GM23338 (cell line): ENCODE results near the gene CDH4. TPM values are rescaled to one million over a fixed set of nuclear protein-coding genes. Genes with fewer than 3 reads are reported as not detected.

Experiments used
- ATAC-seq: fragments of 200-7000 bp; cut with Tn5 transposase; 3 replicates; pipeline ENCODE4 v1.9.1; 2020
- DNase-seq: peaks from one replicate; pipeline ENCODE4 v3.0.0-alpha.2; 2015; ENCODE audit warnings: low spot score
- H2AFZ ChIP-seq: fragments of 200-600 bp; sonication (generic); 2 replicates; pipeline ENCODE4 v1.8.0; 2016; ENCODE audit warnings: antibody characterized with exemption, mild to moderate bottlenecking, moderate library complexity
- H3F3A ChIP-seq: fragments of 200-600 bp; sonication (generic); replicated peaks from 2 replicates; pipeline ENCODE4 v1.8.0; 2017; ENCODE audit warnings: antibody characterized with exemption, mixed run types, low read depth
- H3K27ac ChIP-seq: fragments of 200-600 bp; sonication (generic); 2 replicates; pipeline ENCODE4 v1.6.1; 2016; ENCODE audit warnings: low read depth
- H3K27me3 ChIP-seq: fragments of 200-600 bp; sonication (generic); 2 replicates; pipeline ENCODE4 v1.8.0; 2016; ENCODE audit warnings: mild to moderate bottlenecking, mixed run types, moderate library complexity; ENCODE audit not compliant: insufficient read depth
- H3K36me3 ChIP-seq: fragments of 200-600 bp; sonication (generic); 2 replicates; pipeline ENCODE4 v1.8.0; 2016; ENCODE audit warnings: mild to moderate bottlenecking; ENCODE audit not compliant: insufficient read depth
- H3K4me1 ChIP-seq: fragments of 200-600 bp; sonication (generic); 2 replicates; pipeline ENCODE4 v1.8.0; 2016; ENCODE audit warnings: mild to moderate bottlenecking, moderate library complexity; ENCODE audit not compliant: insufficient read depth
- H3K4me2 ChIP-seq: fragments of 200-600 bp; sonication (generic); 2 replicates; pipeline ENCODE4 v1.7.1; 2017; ENCODE audit warnings: mixed run types
- H3K4me3 ChIP-seq: fragments of 200-600 bp; sonication (generic); 2 replicates; pipeline ENCODE4 v1.6.1; 2016; ENCODE audit warnings: mixed run types
- H3K79me2 ChIP-seq: fragments of 200-600 bp; sonication (generic); replicated peaks from 2 replicates; pipeline ENCODE4 v1.8.0; 2017; ENCODE audit warnings: mild to moderate bottlenecking; ENCODE audit not compliant: insufficient read depth
- H3K9me2 ChIP-seq: fragments of 200-600 bp; sonication (generic); 2 replicates; pipeline ENCODE4 v1.8.0; 2017; ENCODE audit not compliant: insufficient read depth
- H4K20me1 ChIP-seq: fragments of 200-600 bp; sonication (generic); replicated peaks from 2 replicates; pipeline ENCODE4 v1.8.0; 2017; ENCODE audit warnings: mild to moderate bottlenecking; ENCODE audit not compliant: insufficient read depth
- H3K27ac Mint-ChIP-seq: 2 replicates; pipeline ENCODE4 v1.8.0; 2020; ENCODE audit warnings: inconsistent platforms, mild to moderate bottlenecking, moderate library complexity, mixed read lengths
- H3K27me3 Mint-ChIP-seq: 3 replicates; pipeline ENCODE4 v1.8.0; 2022; ENCODE audit warnings: low read depth, mild to moderate bottlenecking, moderate library complexity, mixed read lengths, inconsistent platforms; ENCODE audit not compliant: insufficient read depth, poor library complexity
- H3K36me3 Mint-ChIP-seq: 3 replicates; pipeline ENCODE4 v1.8.0; 2021; ENCODE audit warnings: low read depth, mild to moderate bottlenecking, inconsistent platforms, moderate library complexity, mixed read lengths
- H3K4me1 Mint-ChIP-seq: 3 replicates; pipeline ENCODE4 v1.8.0; 2020; ENCODE audit warnings: mild to moderate bottlenecking, inconsistent platforms, mixed read lengths
- H3K4me3 Mint-ChIP-seq: 3 replicates; pipeline ENCODE4 v1.8.0; 2021; ENCODE audit warnings: moderate library complexity, mild to moderate bottlenecking, inconsistent platforms, mixed read lengths
- H3K9me3 Mint-ChIP-seq: 3 replicates; pipeline ENCODE4 v1.8.0; 2020; ENCODE audit warnings: moderate library complexity, mild to moderate bottlenecking, inconsistent platforms, mixed read lengths
- CREB1 ChIP-seq: fragments of 250-450 bp; sonication (Bioruptor Pico); IDR thresholded peaks from 2 replicates; pipeline ENCODE4 v1.5.0; 2020; ENCODE audit warnings: low read depth, mild to moderate bottlenecking, moderate library complexity
- ETS1 ChIP-seq: IDR thresholded peaks from 2 replicates; pipeline ENCODE4 v1.6.1; 2016; ENCODE audit warnings: antibody characterized with exemption
- EZH2phosphoT487 ChIP-seq: fragments of 200-600 bp; sonication (generic); IDR thresholded peaks from one replicate; pipeline ENCODE4 v1.8.1; 2018; ENCODE audit warnings: antibody characterized with exemption; ENCODE audit not compliant: unreplicated experiment
- JUNB ChIP-seq: IDR thresholded peaks from one replicate; pipeline ENCODE4 v1.6.1; 2016; ENCODE audit warnings: antibody characterized with exemption; ENCODE audit not compliant: unreplicated experiment
- STAT1 ChIP-seq: IDR thresholded peaks from one replicate; pipeline ENCODE4 v1.6.1; 2016; ENCODE audit warnings: antibody characterized with exemption; ENCODE audit not compliant: unreplicated experiment
- ZNF114 ChIP-seq: fragments of 250-450 bp; sonication (Bioruptor Pico); IDR thresholded peaks from 2 replicates; pipeline ENCODE4 v1.5.0; 2020; ENCODE audit warnings: mild to moderate bottlenecking, moderate library complexity
- ZNF462 ChIP-seq: fragments of 250-450 bp; sonication (Bioruptor Pico); IDR thresholded peaks from 2 replicates; pipeline ENCODE4 v1.5.0; 2020; ENCODE audit warnings: mild to moderate bottlenecking, moderate library complexity
- polyA plus RNA-seq: library from polyadenylated mRNA; unstranded; fragments of >200 nt; fragmentation: Nextera tagmentation; extraction: Ambion mirVana; gene quantifications from 2 replicates; pipeline ENCODE4 v1.2.1, GENCODE V29; 2016
- total RNA-seq: library from RNA; depleted of rRNA; stranded (reverse); fragments of >200 nt; shearing (Covaris generic); gene quantifications from 2 replicates; pipeline ENCODE4 v1.2.3, GENCODE V29; 2014

The CDH4 gene
- total and polyA plus RNA-seq, 2 experiments from 2014 or later = 1.2 to 4.2 TPM

- H4K20me1 ChIP-seq = no peaks in the 10 kb centered on the region
- no peaks in the 10 kb centered on the region for H3K4me1 ChIP-seq
- TF ChIP-seq STAT1 (no peak), ETS1 (no peak), CREB1 (no peak), EZH2phosphoT487 (no peak), ZNF114 (CRISPR knock-in tag) (no peak), JUNB (no peak), ZNF462 (CRISPR knock-in tag) (no peak)
- DNase-seq (no peak), ATAC-seq (no peak)
- H3K4me3 ChIP-seq = no peak overlapping the region
- Mint-ChIP-seq H3K27ac (no peak overlapping the region), H3K27me3 (peaks cover 11% of the 10 kb centered on the region), H3K4me3 (no peak overlapping the region), H3K4me1 (no peaks in the 10 kb centered on the region), H3K36me3 (0 out of 3 replicates have a peak, but pooled peaks cover 7% of the 10 kb centered on the region), H3K9me3 (peaks cover 10% of the 10 kb centered on the region; the same call in 2 of the 3 replicates)
- H3K36me3 ChIP-seq = no peaks in the 10 kb centered on the region
- H3K9me2 ChIP-seq = no peaks in the 10 kb centered on the region
- H3K27me3 ChIP-seq = no peaks in the 10 kb centered on the region
- H3K4me2 ChIP-seq = no peak overlapping the region
- H3K27ac ChIP-seq = no peak overlapping the region
- no peaks in the 10 kb centered on the region for H3F3A ChIP-seq
- H3K79me2 ChIP-seq = no peaks in the 10 kb centered on the region
- H2AFZ ChIP-seq = no peak overlapping the region
These were observed 597.3 kb downstream of the CDH4 start for GRCh38 chr20:61849376-61849775.
